BLaER1 (cell line): ENCODE results near the gene ZMYND19.
"Not testable (repeated sequence)": the region's sequence is repeated elsewhere in the genome, so short reads cannot be mapped to it uniquely, and the experiment has no call there.

Experiments
- H3K27ac ChIP-seq: shearing (Covaris generic); formaldehyde crosslinking; 2 replicates; pipeline ENCODE4 v1.8.1; 2022
- H3K27me3 ChIP-seq: shearing (Covaris generic); formaldehyde crosslinking; 2 replicates; pipeline ENCODE4 v1.8.1; 2022
- H3K36me3 ChIP-seq: shearing (Covaris generic); formaldehyde crosslinking; 2 replicates; pipeline ENCODE4 v1.8.1; 2022
- H3K4me1 ChIP-seq: shearing (Covaris generic); formaldehyde crosslinking; 2 replicates; pipeline ENCODE4 v1.8.1; 2022
- H3K4me2 ChIP-seq: shearing (Covaris generic); formaldehyde crosslinking; 2 replicates; pipeline ENCODE4 v1.8.1; 2022
- H3K4me3 ChIP-seq: shearing (Covaris generic); formaldehyde crosslinking; 2 replicates; pipeline ENCODE4 v1.8.1; 2022
- H3K9ac ChIP-seq: shearing (Covaris generic); formaldehyde crosslinking; 2 replicates; pipeline ENCODE4 v1.8.1; 2022
- H3K9me3 ChIP-seq: shearing (Covaris generic); formaldehyde crosslinking; 2 replicates; pipeline ENCODE4 v1.8.1; 2022
- H4K20me1 ChIP-seq: shearing (Covaris generic); formaldehyde crosslinking; 2 replicates; pipeline ENCODE4 v1.8.1; 2022
- Cebpa-rat ChIP-seq: shearing (Covaris generic); IDR thresholded peaks from 2 replicates; pipeline ENCODE4 v1.8.1; 2022

The ZMYND19 gene

GRCh38 chr9:137590469-137591383 is at the start of gene ZMYND19:
Gene ZMYND19, minus strand, starts transcription at chr9:137590512. Its CDS starts 249 bp downstream, at chr9:137590263.
- H3K27ac ChIP-seq, result peak within 1 kb of the TSS; percentile 87
- H3K36me3 ChIP-seq, result peaks cover 34% of the 10 kb centered on the region
- no peaks in the 10 kb centered on the region for H3K27me3 ChIP-seq
- H3K4me2 ChIP-seq, result peak within 1 kb of the TSS; percentile 100
- no peak for TF ChIP-seq Cebpa-rat
- no peaks in the 10 kb centered on the region for H3K9me3 ChIP-seq
- peaks cover 28% of the 10 kb centered on the region for H3K4me1 ChIP-seq
- peaks cover 40% of the 10 kb centered on the region for H4K20me1 ChIP-seq
- H3K9ac ChIP-seq, result peak within 1 kb of the TSS; percentile 95
- peak within 1 kb of the TSS; percentile 88 for H3K4me3 ChIP-seq

GRCh38 chr9:137639303-137640051 is 49.2 kb upstream of the ZMYND19 start:
- H3K9me3 ChIP-seq, result peaks cover 5% of the 10 kb centered on the region
- H3K36me3 ChIP-seq, result peaks cover 72% of the 10 kb centered on the region
- H3K27me3 ChIP-seq, result no peaks in the 10 kb centered on the region
- H3K27ac ChIP-seq, result no peak overlapping the region
- no peak overlapping the region for H3K9ac ChIP-seq
- no peak overlapping the region for H3K4me3 ChIP-seq
- H4K20me1 ChIP-seq, result peaks cover 100% of the 10 kb centered on the region
- no peak for TF ChIP-seq Cebpa-rat
- H3K4me1 ChIP-seq, result peaks cover 10% of the 10 kb centered on the region; the same call in 1 of the 2 replicates
- H3K4me2 ChIP-seq, result 0 out of 2 replicates have a peak overlapping the region, but pooled peaks have one; percentile 1

GRCh38 chr9:137638680-137639079 is 48.4 kb upstream of the ZMYND19 start:
- H3K4me2 ChIP-seq, result peak overlapping the region; percentile 10; the same call in 1 of the 2 replicates
- H3K9ac ChIP-seq, result no peak overlapping the region
- H3K27me3 ChIP-seq, result no peaks in the 10 kb centered on the region
- no peak for TF ChIP-seq Cebpa-rat
- peaks cover 100% of the 10 kb centered on the region for H4K20me1 ChIP-seq
- H3K4me3 ChIP-seq, result no peak overlapping the region
- H3K4me1 ChIP-seq, result peaks cover 10% of the 10 kb centered on the region; the same call in 1 of the 2 replicates
- H3K27ac ChIP-seq, result no peak overlapping the region
- H3K36me3 ChIP-seq, result peaks cover 72% of the 10 kb centered on the region
- H3K9me3 ChIP-seq, result peaks cover 5% of the 10 kb centered on the region

- no peak overlapping the region for H3K4me3 ChIP-seq
- no peak overlapping the region for H3K27ac ChIP-seq
- no peak for TF ChIP-seq Cebpa-rat
- H3K9ac ChIP-seq, result no peak overlapping the region
- H3K4me2 ChIP-seq, result no peak overlapping the region
- H3K27me3 ChIP-seq, result no peaks in the 10 kb centered on the region
- H3K36me3 ChIP-seq, result peaks cover 51% of the 10 kb centered on the region
- peaks cover 5% of the 10 kb centered on the region for H3K9me3 ChIP-seq
- H3K4me1 ChIP-seq, result peaks cover 51% of the 10 kb centered on the region
- H4K20me1 ChIP-seq, result peaks cover 100% of the 10 kb centered on the region
Measured at GRCh38 chr9:137634016-137634415, 43.7 kb upstream of the ZMYND19 start.

GRCh38 chr9:137632230-137633161 is 42.2 kb upstream of the ZMYND19 start:
- H3K27me3 ChIP-seq, result no peaks in the 10 kb centered on the region
- peaks cover 5% of the 10 kb centered on the region for H3K9me3 ChIP-seq
- peak overlapping the region; percentile 76 for H3K4me2 ChIP-seq
- peaks cover 43% of the 10 kb centered on the region for H3K36me3 ChIP-seq
- H3K4me1 ChIP-seq, result peaks cover 57% of the 10 kb centered on the region
- H4K20me1 ChIP-seq, result peaks cover 100% of the 10 kb centered on the region
- no peak overlapping the region for H3K4me3 ChIP-seq
- TF ChIP-seq Cebpa-rat, result no peak
- peak overlapping the region; percentile 38; the same call in 1 of the 2 replicates for H3K27ac ChIP-seq
- peak overlapping the region; percentile 42; the same call in 1 of the 2 replicates for H3K9ac ChIP-seq

- 0 out of 2 replicates have a peak overlapping the region, but pooled peaks have one; percentile 38 for H3K27ac ChIP-seq
- peak overlapping the region; percentile 76 for H3K4me2 ChIP-seq
- H3K27me3 ChIP-seq, result no peaks in the 10 kb centered on the region
- peaks cover 100% of the 10 kb centered on the region for H4K20me1 ChIP-seq
- H3K4me3 ChIP-seq, result no peak overlapping the region
- H3K36me3 ChIP-seq, result peaks cover 37% of the 10 kb centered on the region
- no peak for TF ChIP-seq Cebpa-rat
- peak overlapping the region; percentile 42; the same call in 1 of the 2 replicates for H3K9ac ChIP-seq
- peaks cover 66% of the 10 kb centered on the region for H3K4me1 ChIP-seq
- H3K9me3 ChIP-seq, result peaks cover 5% of the 10 kb centered on the region
Measured at GRCh38 chr9:137631345-137632229, 41.3 kb upstream of the ZMYND19 start.

- Histone ChIP-seq H3K27me3 (no peaks in the 10 kb centered on the region), H3K4me3 (no peak overlapping the region), H3K9me3 (peaks cover 5% of the 10 kb centered on the region), H3K27ac (no peak overlapping the region), H3K4me2 (peak overlapping the region; percentile 76; the same call in 1 of the 2 replicates), H4K20me1 (peaks cover 100% of the 10 kb centered on the region), H3K36me3 (peaks cover 37% of the 10 kb centered on the region), H3K9ac (no peak overlapping the region), H3K4me1 (peaks cover 74% of the 10 kb centered on the region)
- no peak for TF ChIP-seq Cebpa-rat
Measured at GRCh38 chr9:137630679-137631078, 40.4 kb upstream of the ZMYND19 start.

GRCh38 chr9:137630126-137630525 is 39.8 kb upstream of the ZMYND19 start:
- Histone ChIP-seq H3K27me3 (no peaks in the 10 kb centered on the region), H4K20me1 (peaks cover 100% of the 10 kb centered on the region), H3K9ac (no peak overlapping the region), H3K4me1 (peaks cover 79% of the 10 kb centered on the region), H3K4me3 (no peak overlapping the region), H3K27ac (no peak overlapping the region), H3K4me2 (peak overlapping the region; percentile 69; the same call in 1 of the 2 replicates), H3K9me3 (peaks cover 3% of the 10 kb centered on the region), H3K36me3 (peaks cover 38% of the 10 kb centered on the region)
- no peak for TF ChIP-seq Cebpa-rat

- H3K27ac ChIP-seq, result peak overlapping the region; percentile 61; the same call in 1 of the 2 replicates
- H4K20me1 ChIP-seq, result peaks cover 100% of the 10 kb centered on the region
- peaks cover 83% of the 10 kb centered on the region for H3K4me1 ChIP-seq
- not testable (repeated sequence) for H3K4me3 ChIP-seq, H3K27me3 ChIP-seq, H3K9me3 ChIP-seq
- H3K4me2 ChIP-seq, result peak overlapping the region; percentile 69
- peaks cover 41% of the 10 kb centered on the region for H3K36me3 ChIP-seq
- H3K9ac ChIP-seq, result peak overlapping the region; percentile 56; the same call in 1 of the 2 replicates
Measured at GRCh38 chr9:137627406-137627805, 37.1 kb upstream of the ZMYND19 start.
